Gastrocnemius medialis (tissue), 4 donors: ENCODE data around the gene DGLUCY. TPM values are rescaled to one million over a fixed set of nuclear protein-coding genes. Genes with fewer than 3 reads are reported as not detected.

Experiments used
- ATAC-seq, 2 donors: fragments of 150-250 bp; one replicate each; pipeline ENCODE4 v1.9.1; 2016
- DNase-seq, 2 donors: peaks; one replicate each; pipeline ENCODE4 v3.0.0-alpha.2; 2019
- H3K27ac ChIP-seq, 4 donors: fragments of 200-600 bp; sonication (generic); 1 replicate in 1 of 4; 2 replicates in 3 of 4; pipeline ENCODE4 v1.5.1; 2016 to 2018; ENCODE audit warnings: mild to moderate bottlenecking in 2 of 4, moderate library complexity in 1 of 4
- H3K27me3 ChIP-seq, 3 donors: fragments of 200-600 bp; sonication (generic) in 2 of 3; 1 replicate in 1 of 3; 2 replicates in 2 of 3; pipeline versions ENCODE4 v1.5.1 to v1.6.0; 2016 to 2019; ENCODE audit warnings: mild to moderate bottlenecking in 1 of 3, moderate library complexity in 1 of 3
- H3K36me3 ChIP-seq, 2 donors: fragments of 200-600 bp; sonication (generic) in 1 of 2; one replicate each; pipeline ENCODE4 v1.5.1; 2017 to 2018
- H3K4me1 ChIP-seq, 2 donors: fragments of 200-600 bp; sonication (generic) in 1 of 2; one replicate each; pipeline ENCODE4 v1.5.1; 2016 to 2017; ENCODE audit warnings: mild to moderate bottlenecking in 2 of 2
- H3K4me3 ChIP-seq, 4 donors: fragments of 200-600 bp; sonication (generic) in 3 of 4; 1 replicate in 1 of 4; 2 replicates in 3 of 4; pipeline ENCODE4 v1.5.1; 2016 to 2019; ENCODE audit warnings: mild to moderate bottlenecking in 2 of 4
- H3K9me3 ChIP-seq, 3 donors: fragments of 200-600 bp; sonication (generic) in 2 of 3; 1 replicate in 1 of 3; 2 replicates in 2 of 3; pipeline ENCODE4 v1.5.1; 2016 to 2019
- POLR2A ChIP-seq, 2 donors: fragments of 450-650 bp; IDR thresholded peaks; one replicate each; pipeline ENCODE4 v1.6.1; 2017; ENCODE audit warnings: antibody characterized with exemption in 2 of 2, mild to moderate bottlenecking in 2 of 2, moderate library complexity in 2 of 2
- in situ Hi-C, 4 donors: fragments of 200-750 bp; cut with MboI; loops; one replicate each; pipeline versions ENCODE4 v1.15.0 to v1.8.0; 2017; ENCODE audit warnings: low sequenced_read_pairs in 4 of 4
- intact Hi-C: fragments of 100-400 bp; cut with DNase I; formaldehyde crosslinking; loops from one replicate; pipeline ENCODE4 v1.15.1; 2023; ENCODE audit warnings: low total_unique reads
- total RNA-seq, 4 donors: library from RNA; depleted of rRNA; stranded (reverse); fragments of >200 nt; gene quantifications; one replicate each; pipeline versions ENCODE4 v1.1.0 to v1.2.3, GENCODE V29; 2016
- TF ChIP-seq, protein P1 (sequence below), 5 experiments: fragments of 450-650 bp in 3 of 5; fragments of 200-600 bp in 2 of 5; sonication (generic) in 2 of 5; IDR thresholded peaks in 4 of 5; conservative IDR thresholded peaks in 1 of 5; 1 replicate in 4 of 5; 2 replicates in 1 of 5; pipeline ENCODE4 v1.5.1; 2016 to 2019; ENCODE audit warnings: antibody characterized with exemption in 5 of 5, mild to moderate bottlenecking in 3 of 5, moderate library complexity in 3 of 5

Gene DGLUCY
- total RNA-seq, 4 donors from 2014 or later = 29.3 to 93.7 (median 67.8) TPM

DNA sequence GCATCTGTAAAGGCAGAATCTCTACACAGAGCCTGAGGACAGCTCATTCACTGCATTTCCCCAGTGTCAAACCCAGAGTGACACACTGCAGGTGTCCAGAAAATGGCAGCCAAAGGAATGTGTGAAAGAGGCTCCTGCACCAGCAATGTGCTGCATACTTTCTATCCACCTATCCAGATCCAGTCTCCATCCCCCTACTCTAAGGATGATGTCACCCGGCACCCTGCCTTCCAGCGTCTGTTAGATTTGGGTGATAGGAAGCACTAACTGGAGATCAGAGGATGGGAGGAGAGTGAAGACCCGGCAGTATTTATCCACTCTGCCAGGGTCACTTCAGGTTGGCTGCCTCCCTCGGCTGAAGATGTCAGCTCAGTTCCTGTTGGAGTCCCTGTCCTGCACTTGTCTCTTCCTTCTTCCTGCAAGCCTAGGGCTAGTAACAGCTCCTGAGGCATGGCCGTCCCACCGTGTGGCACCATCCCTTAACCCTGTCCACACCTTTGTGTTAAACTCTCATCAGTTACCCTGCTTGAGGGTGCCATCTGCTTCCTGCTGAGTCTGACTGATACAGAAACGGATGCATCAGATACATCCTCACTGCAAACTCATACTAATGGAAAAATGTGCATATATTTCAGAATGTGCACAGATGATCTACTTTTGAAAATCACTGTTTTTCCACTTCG is 143.6 kb downstream of the DGLUCY start:
- no peak overlapping the region for H3K4me3 ChIP-seq
- H3K27me3 ChIP-seq = peaks cover 0 to 5% (median 3%) of the 10 kb centered on the region in 3 donors
- H3K27ac ChIP-seq = no peak overlapping the region
- no peaks in the 10 kb centered on the region for H3K9me3 ChIP-seq
- no peaks in the 10 kb centered on the region for H3K36me3 ChIP-seq
- ATAC-seq = no peak
- in situ Hi-C loops = no loop called here
- intact Hi-C loops = no loop called here
- DNase-seq = no peak
- H3K4me1 ChIP-seq = peaks cover 5 to 9% of the 10 kb centered on the region in 2 donors
- TF ChIP-seq, protein P1, sequence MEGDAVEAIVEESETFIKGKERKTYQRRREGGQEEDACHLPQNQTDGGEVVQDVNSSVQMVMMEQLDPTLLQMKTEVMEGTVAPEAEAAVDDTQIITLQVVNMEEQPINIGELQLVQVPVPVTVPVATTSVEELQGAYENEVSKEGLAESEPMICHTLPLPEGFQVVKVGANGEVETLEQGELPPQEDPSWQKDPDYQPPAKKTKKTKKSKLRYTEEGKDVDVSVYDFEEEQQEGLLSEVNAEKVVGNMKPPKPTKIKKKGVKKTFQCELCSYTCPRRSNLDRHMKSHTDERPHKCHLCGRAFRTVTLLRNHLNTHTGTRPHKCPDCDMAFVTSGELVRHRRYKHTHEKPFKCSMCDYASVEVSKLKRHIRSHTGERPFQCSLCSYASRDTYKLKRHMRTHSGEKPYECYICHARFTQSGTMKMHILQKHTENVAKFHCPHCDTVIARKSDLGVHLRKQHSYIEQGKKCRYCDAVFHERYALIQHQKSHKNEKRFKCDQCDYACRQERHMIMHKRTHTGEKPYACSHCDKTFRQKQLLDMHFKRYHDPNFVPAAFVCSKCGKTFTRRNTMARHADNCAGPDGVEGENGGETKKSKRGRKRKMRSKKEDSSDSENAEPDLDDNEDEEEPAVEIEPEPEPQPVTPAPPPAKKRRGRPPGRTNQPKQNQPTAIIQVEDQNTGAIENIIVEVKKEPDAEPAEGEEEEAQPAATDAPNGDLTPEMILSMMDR (IDR thresholded peaks at IDR 0.05 in 4 of 5, conservative IDR thresholded peaks at IDR 0.05 in 1 of 5) = no peak
- TF ChIP-seq POLR2A (IDR thresholded peaks at IDR 0.05) = no peak

- Histone ChIP-seq H3K4me3 (no peak overlapping the region), H3K4me1 (peaks cover 0 to 4% of the 10 kb centered on the region in 2 donors), H3K36me3 (no peaks in the 10 kb centered on the region), H3K9me3 (no peaks in the 10 kb centered on the region), H3K27me3 (peaks cover 0 to 6% (median 0%) of the 10 kb centered on the region in 3 donors), H3K27ac (no peak overlapping the region)
- TF ChIP-seq, protein P1 (IDR thresholded peaks at IDR 0.05 in 4 of 5, conservative IDR thresholded peaks at IDR 0.05 in 1 of 5) = no peak
- no peak for TF ChIP-seq POLR2A (IDR thresholded peaks at IDR 0.05)
- DNase-seq = peak in 1 of 2 donors; percentile 35
- ATAC-seq = peak in 1 of 2 donors; percentile 29
- intact Hi-C loops = no loop called here
- in situ Hi-C loops = no loop called here
Measured at GRCh38 chr14:91258011-91258618, 144.2 kb downstream of the DGLUCY start.

GRCh38 chr14:91258876-91259275 is 145.0 kb downstream of the DGLUCY start:
- in situ Hi-C loops (no loop called here), intact Hi-C loops (no loop called here)
- TF ChIP-seq, protein P1 (IDR thresholded peaks at IDR 0.05 in 4 of 5, conservative IDR thresholded peaks at IDR 0.05 in 1 of 5) = no peak
- no peak for TF ChIP-seq POLR2A (IDR thresholded peaks at IDR 0.05)
- no peak overlapping the region for H3K4me3 ChIP-seq
- no peak overlapping the region for H3K27ac ChIP-seq
- no peak for DNase-seq
- no peak for ATAC-seq
- H3K36me3 ChIP-seq = no peaks in the 10 kb centered on the region
- peaks cover 4 to 14% (median 6%) of the 10 kb centered on the region in 3 donors for H3K27me3 ChIP-seq
- no peaks in the 10 kb centered on the region for H3K9me3 ChIP-seq
- peaks cover 0 to under 1% of the 10 kb centered on the region in 2 donors for H3K4me1 ChIP-seq

DNA sequence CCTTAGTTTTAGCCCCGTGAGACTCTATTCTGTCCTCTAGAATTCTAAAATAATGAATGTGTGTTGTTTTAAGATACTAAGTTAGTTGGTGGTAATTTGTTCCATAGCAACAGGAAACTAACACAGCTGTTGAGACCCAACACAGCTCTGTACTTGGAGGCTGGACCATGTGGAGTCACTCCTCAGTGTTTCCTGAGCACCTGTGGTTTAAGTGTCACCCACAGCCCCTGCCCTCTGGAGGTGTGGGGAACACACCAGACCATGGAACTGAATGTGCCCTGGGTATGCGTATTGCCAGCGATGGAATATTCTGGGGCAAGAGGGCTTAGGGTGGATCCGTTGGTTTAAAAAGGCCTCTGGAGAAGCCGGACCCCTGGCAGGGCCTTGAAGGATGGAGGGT is 147.2 kb downstream of the DGLUCY start:
- Histone ChIP-seq H3K4me3 (no peak overlapping the region), H3K9me3 (no peaks in the 10 kb centered on the region), H3K27ac (no peak overlapping the region), H3K27me3 (peaks cover 6 to 20% (median 18%) of the 10 kb centered on the region in 3 donors), H3K4me1 (no peaks in the 10 kb centered on the region), H3K36me3 (no peaks in the 10 kb centered on the region)
- in situ Hi-C loops = no loop called here
- no peak for DNase-seq
- TF ChIP-seq, protein P1 (IDR thresholded peaks at IDR 0.05 in 4 of 5, conservative IDR thresholded peaks at IDR 0.05 in 1 of 5) = no peak
- no peak for TF ChIP-seq POLR2A (IDR thresholded peaks at IDR 0.05)
- intact Hi-C loops = no loop called here
- no peak for ATAC-seq
